ENCODE measurements around the gene SMARCD3. TPM values are rescaled to one million over a fixed set of nuclear protein-coding genes. Genes with fewer than 3 reads are reported as not detected.

SMARCD3 gene
- total RNA-seq, result 17.6 and 17.8 TPM in 2 replicates

GRCh38 chr7:151248346-151249033 lies at the start of gene SMARCD3:
TSS of gene SMARCD3 (minus strand) at chr7:151248694. CDS start at chr7:151248562, 132 bp downstream.

GRCh38 chr7:151232091-151232916 lies 16.2 kb downstream of the SMARCD3 start, which contains the start of gene CHPF2:
TSS of gene CHPF2 (plus strand) at chr7:151232483. CDS start at chr7:151234012, 1,529 bp downstream.

DNA sequence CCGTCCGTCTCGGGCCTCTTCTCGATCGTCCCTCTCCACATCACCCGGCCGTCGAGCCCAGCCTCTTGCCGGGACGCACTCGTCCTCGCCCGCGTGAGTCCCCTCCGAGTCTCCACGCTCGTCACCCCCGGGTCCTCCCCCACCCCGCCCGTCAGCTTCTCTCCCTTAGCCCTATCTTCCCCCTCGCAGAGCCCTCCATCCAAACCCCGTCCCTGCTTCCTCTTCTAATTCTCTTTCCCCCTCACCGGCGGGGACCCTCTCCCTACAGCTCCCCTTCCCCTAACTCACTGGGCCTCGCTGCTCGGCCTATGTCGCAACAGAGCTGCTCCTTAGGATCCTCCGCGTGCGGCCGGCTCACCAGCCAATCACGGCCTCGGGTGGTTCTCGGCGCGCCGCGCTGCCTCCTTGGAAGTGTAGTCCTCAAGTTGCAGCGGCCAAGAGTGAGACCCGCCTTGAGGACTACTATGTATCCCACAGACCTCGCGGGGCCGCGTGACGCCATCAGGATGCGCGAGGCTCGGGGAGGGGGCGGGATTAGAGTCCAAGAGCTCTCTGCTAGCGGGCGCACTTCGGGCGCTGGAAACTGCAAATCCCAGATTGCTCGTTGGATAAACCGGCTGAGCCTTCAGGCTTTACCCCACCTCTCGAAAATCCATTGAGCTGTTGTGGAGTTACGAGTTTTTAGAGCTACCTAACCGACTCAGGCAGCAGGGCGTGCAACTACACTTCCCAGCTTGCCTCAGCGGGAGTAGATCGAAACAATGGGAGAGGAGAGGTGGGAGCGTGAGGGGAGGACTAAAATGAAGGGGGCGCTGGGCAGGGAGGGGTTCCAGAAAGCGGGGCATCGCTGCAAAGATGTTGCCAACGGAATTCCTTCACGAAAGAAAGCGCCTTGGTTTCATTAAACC lies 21.4 kb downstream of the SMARCD3 start, which contains the start of gene ABCF2:
TSS of gene ABCF2 (minus strand) at position 331 of the 908 bp plus-strand sequence. CDS start 747 bp downstream, outside the sequence.

GRCh38 chr7:151210087-151210854 lies 38.2 kb downstream of the SMARCD3 start, which contains the start of gene H2BK1:
TSS of gene H2BK1 (minus strand) at chr7:151210488. CDS start at chr7:151210318, 170 bp downstream.

Other genes starting within 250 kb of the SMARCD3 start
- 0.20 and 0.37 TPM in 2 replicates for gene ATG9B, start 224.2 kb downstream of the SMARCD3 start, total RNA-seq
- 33.8 and 48.9 TPM in 2 replicates for gene ABCB8, start 220.2 kb downstream of the SMARCD3 start, total RNA-seq
- gene ASIC3, start 200.2 kb downstream of the SMARCD3 start, total RNA-seq, result 0.20 and 0.37 TPM in 2 replicates
- 15.1 and 19.5 TPM in 2 replicates for gene CDK5, start 190.8 kb downstream of the SMARCD3 start, total RNA-seq
- 43.7 and 55.9 TPM in 2 replicates for gene SLC4A2, start 189.1 kb downstream of the SMARCD3 start, total RNA-seq
- gene FASTK, start 167.9 kb downstream of the SMARCD3 start, total RNA-seq, result 57.7 and 68.2 TPM in 2 replicates
- 12.5 and 15.8 TPM in 2 replicates for gene TMUB1, start 165.2 kb downstream of the SMARCD3 start, total RNA-seq
- gene AGAP3, start 162.2 kb downstream of the SMARCD3 start, total RNA-seq, result 52.2 and 60.0 TPM in 2 replicates
- not detected in 2 replicates for gene GBX1, start 81.0 kb downstream of the SMARCD3 start, total RNA-seq
- not detected in 2 replicates for gene ASB10, start 61.4 kb downstream of the SMARCD3 start, total RNA-seq
- gene H2BK1, start 38.2 kb downstream of the SMARCD3 start, total RNA-seq, result not detected in 2 replicates
- gene ABCF2, start 21.5 kb downstream of the SMARCD3 start, total RNA-seq, result 73.9 and 75.7 TPM in 2 replicates
- gene CHPF2, start 16.2 kb downstream of the SMARCD3 start, total RNA-seq, result 55.1 and 63.3 TPM in 2 replicates
- 27.6 and 28.5 TPM in 2 replicates for gene NUB1, start 93.1 kb upstream of the SMARCD3 start, total RNA-seq
- gene WDR86, start 161.3 kb upstream of the SMARCD3 start, total RNA-seq, result 0.78 and 1.8 TPM in 2 replicates
- gene CRYGN, start 191.4 kb upstream of the SMARCD3 start, total RNA-seq, result under 0.01 and 0.37 TPM in 2 replicates

All from subcutaneous preadipocyte (primary cell).